K562 (cell line): ENCODE results near the gene TNIP2. TPM values are rescaled to one million over a fixed set of nuclear protein-coding genes. Genes with fewer than 3 reads are reported as not detected.

ENCODE experiments used
- ATAC-seq: fragments of 200-7000 bp; cut with Tn5 transposase; 3 replicates; pipeline ENCODE4 v1.9.1; 2020; ENCODE audit warnings: moderate library complexity
- BruUV-seq: library from RNA; stranded (reverse); fragments of 400-500 nt; replicated peaks from 2 replicates; lab custom pipeline; 2021; lab: Mats Ljungman, UMichigan
- CTCF ChIA-PET: fragments of 300-600 bp; formaldehyde crosslinking; extraction: SDS; loops from one replicate; lab custom pipeline; 2021; ENCODE audit warnings: low intra/inter-chr PET ratio; lab: Yijun Ruan, JAX
- POLR2A ChIA-PET: fragments of 300-600, 350-650 bp; sonication (Branson Sonifier 250); formaldehyde crosslinking; extraction: SDS; loops from one replicate; lab custom pipeline; 2021; ENCODE audit warnings: antibody characterized with exemption, inconsistent platforms; lab: Yijun Ruan, JAX
- DNase-seq, 4 experiments: peaks; one replicate each; pipeline versions ENCODE4 v3.0.0 to v3.0.0-alpha.2; 2011 to 2018; ENCODE audit warnings: low spot score in 3 of 4, mixed read lengths in 3 of 4; ENCODE audit errors: extremely low read depth in 1 of 4
- FAIRE-seq: peaks from 2 replicates; lab custom pipeline; 2011; peaks lifted over from hg19 to GRCh38; lab: Jason Lieb, UNC
- H2AFZ ChIP-seq: 2 replicates; pipeline ENCODE4 v1.6.0; 2011; ENCODE audit warnings: low read depth, low read length, control low read depth, inconsistent platforms
- H3K27ac ChIP-seq: fragments of 200-600 bp; 3 replicates; pipeline ENCODE4 v1.8.0; 2011; ENCODE audit warnings: low read depth, mild to moderate bottlenecking, control low read depth, inconsistent platforms, low read length, moderate library complexity, mixed read lengths; ENCODE audit errors: extremely low read depth
- H3K27me3 ChIP-seq, 2 experiments: fragments of 300-600 bp in 1 of 2; 2 replicates in 1 of 2; 3 replicates in 1 of 2; pipeline versions ENCODE4 v1.6.0 to v1.8.0; 2011; ENCODE audit warnings: inconsistent platforms in 2 of 2, low read length in 2 of 2, mild to moderate bottlenecking in 1 of 2, mixed read lengths in 1 of 2, moderate library complexity in 1 of 2; ENCODE audit not compliant: control insufficient read depth in 2 of 2, insufficient read depth in 2 of 2
- H3K36me3 ChIP-seq: fragments of 300-600 bp; 3 replicates; pipeline ENCODE4 v1.8.0; 2011; ENCODE audit warnings: mild to moderate bottlenecking, low read length, inconsistent platforms; ENCODE audit not compliant: control insufficient read depth, insufficient read depth
- H3K4me1 ChIP-seq, 2 experiments: fragments of 200-600 bp in 1 of 2; replicated peaks in 1 of 2; 2 replicates in 1 of 2; 3 replicates in 1 of 2; pipeline versions ENCODE4 v1.5.1 to v1.8.0; 2011; ENCODE audit warnings: inconsistent platforms in 2 of 2, low read length in 2 of 2, mild to moderate bottlenecking in 1 of 2, mixed read lengths in 1 of 2, moderate library complexity in 1 of 2; ENCODE audit not compliant: control insufficient read depth in 2 of 2, insufficient read depth in 2 of 2
- H3K4me2 ChIP-seq: 2 replicates; pipeline ENCODE4 v1.6.1; 2011; ENCODE audit warnings: low read length, control low read depth, inconsistent platforms, mixed read lengths; ENCODE audit not compliant: insufficient read depth
- H3K4me3 ChIP-seq: fragments of 200-600 bp; sonication (generic), shearing (Covaris generic); 2 replicates; pipeline ENCODE4 v1.5.1; 2016; ENCODE audit warnings: control low read depth, inconsistent platforms
- H3K79me2 ChIP-seq: fragments of 200-600 bp; 3 replicates; pipeline ENCODE4 v1.8.0; 2011; ENCODE audit warnings: low read length, inconsistent platforms; ENCODE audit not compliant: control insufficient read depth, insufficient read depth
- H3K9ac ChIP-seq, 2 experiments: 2 replicates each; pipeline versions ENCODE4 v1.6.0 to v1.6.1; 2011; ENCODE audit warnings: low read depth in 2 of 2, low read length in 2 of 2, control low read depth in 1 of 2, inconsistent platforms in 1 of 2, mild to moderate bottlenecking in 1 of 2, mixed read lengths in 1 of 2; ENCODE audit not compliant: insufficient read depth in 1 of 2
- H3K9me1 ChIP-seq: one replicate; pipeline ENCODE4 v1.6.0; 2011; ENCODE audit warnings: inconsistent platforms, mild to moderate bottlenecking, low read length, moderate library complexity; ENCODE audit not compliant: control insufficient read depth, insufficient read depth
- H3K9me3 ChIP-seq: replicated peaks from 2 replicates; pipeline ENCODE4 v1.5.1; 2011; ENCODE audit warnings: low read depth, low read length, inconsistent platforms; ENCODE audit not compliant: control insufficient read depth, insufficient read depth
- H4K20me1 ChIP-seq: replicated peaks from 2 replicates; pipeline ENCODE4 v1.6.1; 2011; ENCODE audit warnings: low read length, inconsistent platforms, mixed read lengths; ENCODE audit not compliant: control insufficient read depth, insufficient read depth
- ARHGAP35 ChIP-seq: fragments of 450-650 bp; IDR thresholded peaks from 2 replicates; pipeline ENCODE4 v1.6.1; 2018; ENCODE audit not compliant: partially characterized antibody
- CREB1 ChIP-seq, 2 experiments: sonication (generic) in 1 of 2; formaldehyde crosslinking in 1 of 2; IDR thresholded peaks; 2 replicates each; pipeline versions ENCODE4 v1.6.1 to v1.8.0; 2012 to 2022; ENCODE audit warnings: inconsistent platforms in 1 of 2, mild to moderate bottlenecking in 1 of 2, missing genetic modification reagents in 1 of 2, moderate library complexity in 1 of 2
- GABPB2 ChIP-seq: fragments of 250-450 bp; sonication (Bioruptor Pico); conservative IDR thresholded peaks from 2 replicates; pipeline ENCODE4 v1.5.1; 2021; ENCODE audit warnings: mild to moderate bottlenecking
- HDGF ChIP-seq: fragments of 450-650 bp; IDR thresholded peaks from 2 replicates; pipeline ENCODE4 v1.6.1; 2016
- HNRNPH1 ChIP-seq: fragments of 200-400 bp; formaldehyde crosslinking; optimal IDR thresholded peaks from 2 replicates; pipeline ENCODE3; 2017; ENCODE audit warnings: low read depth, mild to moderate bottlenecking, low read length, moderate library complexity
- NR2C1 ChIP-seq, 2 experiments: fragments of 450-650 bp; IDR thresholded peaks; 2 replicates each; pipeline ENCODE4 v1.6.1; 2017; ENCODE audit warnings: mild to moderate bottlenecking in 2 of 2, antibody characterized with exemption in 1 of 2, inconsistent platforms in 1 of 2, missing compliant biosample characterization in 1 of 2, missing genetic modification characterization in 1 of 2
- PHF21A ChIP-seq: fragments of 450-650 bp; IDR thresholded peaks from 2 replicates; pipeline ENCODE4 v1.6.1; 2017; ENCODE audit warnings: low read depth, borderline replicate concordance
- TCF7L2 ChIP-seq: fragments of 150-350 bp; IDR thresholded peaks from 2 replicates; pipeline ENCODE4 v1.6.1; 2016; ENCODE audit warnings: low read depth, mild to moderate bottlenecking, low read length, moderate library complexity
- U2AF1 ChIP-seq: fragments of 200-400 bp; formaldehyde crosslinking; optimal IDR thresholded peaks from 2 replicates; pipeline ENCODE3; 2017; ENCODE audit warnings: mild to moderate bottlenecking, low read depth, low read length, moderate library complexity
- ZNF696 ChIP-seq: fragments of 250-450 bp; sonication (Bioruptor Pico); conservative IDR thresholded peaks from 2 replicates; pipeline ENCODE4 v1.4.0; 2020; ENCODE audit warnings: mild to moderate bottlenecking, moderate library complexity
- WGBS: fragments of 100-300 bp; shearing (Covaris generic); methylation state at CpG from one replicate; pipeline ENCODE4 v1.1.6; 2016; ENCODE audit warnings: low coverage, mixed read lengths; ENCODE audit not compliant: insufficient coverage; ENCODE audit errors: missing lambda C conversion rate; 5-methylcytosine and 5-hydroxymethylcytosine counted together
- in situ Hi-C: fragments of 300-500 bp; cut with MboI; formaldehyde crosslinking; loops from 4 replicates; pipeline ENCODE4 v1.15.0; 2018; ENCODE audit warnings: inconsistent platforms, mixed read lengths
- intact Hi-C: fragments of 100-400 bp; cut with micrococcal nuclease; formaldehyde crosslinking; loops from 2 replicates; pipeline ENCODE4 v1.14.2; 2022
- polyA plus RNA-seq, 8 experiments: library from polyadenylated mRNA; depleted of rRNA in 4 of 8; stranded (reverse) in 5 of 8; unstranded in 3 of 8; fragments of >200 nt; fragmentation: Nextera tagmentation in 2 of 8; fragmentation: Illumina TruSeq in 1 of 8; extraction: Ambion mirVana in 2 of 8; extraction: Trizol in 1 of 8; gene quantifications; 2 replicates each; pipeline versions ENCODE4 v1.2.1 to v1.2.3, GENCODE V29; 2011 to 2014; ENCODE audit warnings: inconsistent platforms in 1 of 8, missing spikeins in 1 of 8
- total RNA-seq, 7 experiments: library from RNA; depleted of rRNA in 6 of 7; stranded (reverse); fragments of >200 nt in 6 of 7; fragmentation: Illumina TruSeq in 2 of 7; extraction: Trizol in 2 of 7; gene quantifications; 2 replicates each; pipeline versions ENCODE4 v1.2.1 to v1.2.3, GENCODE V29; 2011 to 2021; ENCODE audit warnings: low replicate concordance in 1 of 7
- TF ChIP-seq, protein P1 (sequence below): fragments of 450-650 bp; IDR thresholded peaks from one replicate; pipeline ENCODE4 v1.6.1; 2018; ENCODE audit warnings: mild to moderate bottlenecking, moderate library complexity; ENCODE audit not compliant: partially characterized antibody
- TF ChIP-seq, protein P2 (sequence below): sonication (generic); formaldehyde crosslinking; IDR thresholded peaks from 2 replicates; pipeline ENCODE4 v1.8.1; 2022; ENCODE audit warnings: missing genetic modification reagents
- TF ChIP-seq, protein P3 (sequence below): sonication (generic); formaldehyde crosslinking; IDR thresholded peaks from 2 replicates; pipeline ENCODE4 v1.8.1; 2023; ENCODE audit warnings: mild to moderate bottlenecking, missing genetic modification reagents
- TF ChIP-seq, protein P4 (sequence below): sonication (generic); formaldehyde crosslinking; IDR thresholded peaks from 2 replicates; pipeline ENCODE4 v1.5.0; 2020; ENCODE audit warnings: missing genetic modification reagents

Gene TNIP2
- total and polyA plus RNA-seq, 9 of the 15 experiments (the other 6 are each of a cell fraction or from before 2014, with no cell fraction given) = 0.61 to 42.6 (median 19.5) TPM

DNA sequence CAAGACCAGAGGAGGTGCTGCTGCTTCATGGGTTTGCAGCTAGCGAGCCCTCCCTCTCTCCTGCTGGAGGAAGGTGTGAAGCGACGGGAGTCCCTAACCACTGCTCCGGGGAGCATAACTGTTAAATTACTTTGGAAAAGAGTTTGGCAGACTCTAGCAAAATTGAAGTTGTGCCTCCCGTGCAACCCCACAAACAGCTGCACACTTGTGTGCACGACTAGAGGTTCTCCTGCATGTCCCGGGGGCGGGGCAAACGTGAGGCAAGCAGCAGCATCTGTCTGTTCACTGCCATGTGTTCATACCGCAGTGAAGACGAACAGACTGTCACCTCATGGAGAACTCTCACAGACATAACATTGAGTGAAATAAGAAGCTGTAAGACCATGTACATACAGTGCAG, 34.5 kb downstream of the TNIP2 start:
- Histone ChIP-seq H3K27ac (no peak overlapping the region), H3K27me3 (no peaks in the 10 kb centered on the region), H3K4me2 (no peak overlapping the region), H3K79me2 (no peaks in the 10 kb centered on the region), H4K20me1 (no peaks in the 10 kb centered on the region), H3K4me1 (no peaks in the 10 kb centered on the region), H3K36me3 (peaks cover 57% of the 10 kb centered on the region; the same call in 2 of the 3 replicates), H2AFZ (no peak overlapping the region), H3K9me3 (no peaks in the 10 kb centered on the region), H3K9ac (no peak overlapping the region)
- BruUV-seq = no TSS peak
- POLR2A ChIA-PET = interaction anchor here (0.6 kb wide), 1 partner anchor 164 kb away, joined by 3 read pairs; no protein-coding TSS in a partner anchor
- in situ Hi-C loops (no loop called here), intact Hi-C loops (no loop called here)
- no peak for FAIRE-seq
- 85% methylated on average over 9 of the region's 11 CpGs for WGBS
- TF ChIP-seq, protein P1, sequence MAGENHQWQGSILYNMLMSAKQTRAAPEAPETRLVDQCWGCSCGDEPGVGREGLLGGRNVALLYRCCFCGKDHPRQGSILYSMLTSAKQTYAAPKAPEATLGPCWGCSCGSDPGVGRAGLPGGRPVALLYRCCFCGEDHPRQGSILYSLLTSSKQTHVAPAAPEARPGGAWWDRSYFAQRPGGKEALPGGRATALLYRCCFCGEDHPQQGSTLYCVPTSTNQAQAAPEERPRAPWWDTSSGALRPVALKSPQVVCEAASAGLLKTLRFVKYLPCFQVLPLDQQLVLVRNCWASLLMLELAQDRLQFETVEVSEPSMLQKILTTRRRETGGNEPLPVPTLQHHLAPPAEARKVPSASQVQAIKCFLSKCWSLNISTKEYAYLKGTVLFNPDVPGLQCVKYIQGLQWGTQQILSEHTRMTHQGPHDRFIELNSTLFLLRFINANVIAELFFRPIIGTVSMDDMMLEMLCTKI = no peak
- TF ChIP-seq, protein P2, sequence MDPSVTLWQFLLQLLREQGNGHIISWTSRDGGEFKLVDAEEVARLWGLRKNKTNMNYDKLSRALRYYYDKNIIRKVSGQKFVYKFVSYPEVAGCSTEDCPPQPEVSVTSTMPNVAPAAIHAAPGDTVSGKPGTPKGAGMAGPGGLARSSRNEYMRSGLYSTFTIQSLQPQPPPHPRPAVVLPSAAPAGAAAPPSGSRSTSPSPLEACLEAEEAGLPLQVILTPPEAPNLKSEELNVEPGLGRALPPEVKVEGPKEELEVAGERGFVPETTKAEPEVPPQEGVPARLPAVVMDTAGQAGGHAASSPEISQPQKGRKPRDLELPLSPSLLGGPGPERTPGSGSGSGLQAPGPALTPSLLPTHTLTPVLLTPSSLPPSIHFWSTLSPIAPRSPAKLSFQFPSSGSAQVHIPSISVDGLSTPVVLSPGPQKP (CRISPR knock-in tag) = no peak
- no peak for TF ChIP-seq CREB1 (IDR thresholded peaks at IDR 0.05)
- TF ChIP-seq CREB1 (CRISPR knock-in tag; IDR thresholded peaks at IDR 0.05) = no peak
- no peak for TF ChIP-seq HNRNPH1
- TF ChIP-seq, protein P3, sequence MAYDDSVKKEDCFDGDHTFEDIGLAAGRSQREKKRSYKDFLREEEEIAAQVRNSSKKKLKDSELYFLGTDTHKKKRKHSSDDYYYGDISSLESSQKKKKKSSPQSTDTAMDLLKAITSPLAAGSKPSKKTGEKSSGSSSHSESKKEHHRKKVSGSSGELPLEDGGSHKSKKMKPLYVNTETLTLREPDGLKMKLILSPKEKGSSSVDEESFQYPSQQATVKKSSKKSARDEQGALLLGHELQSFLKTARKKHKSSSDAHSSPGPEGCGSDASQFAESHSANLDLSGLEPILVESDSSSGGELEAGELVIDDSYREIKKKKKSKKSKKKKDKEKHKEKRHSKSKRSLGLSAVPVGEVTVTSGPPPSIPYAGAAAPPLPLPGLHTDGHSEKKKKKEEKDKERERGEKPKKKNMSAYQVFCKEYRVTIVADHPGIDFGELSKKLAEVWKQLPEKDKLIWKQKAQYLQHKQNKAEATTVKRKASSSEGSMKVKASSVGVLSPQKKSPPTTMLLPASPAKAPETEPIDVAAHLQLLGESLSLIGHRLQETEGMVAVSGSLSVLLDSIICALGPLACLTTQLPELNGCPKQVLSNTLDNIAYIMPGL = no peak
- TF ChIP-seq NR2C1 (IDR thresholded peaks at IDR 0.05) = no peak
- no peak for TF ChIP-seq NR2C1 (tag; IDR thresholded peaks at IDR 0.05)
- no peak for TF ChIP-seq U2AF1
- no peak for TF ChIP-seq HDGF
- TF ChIP-seq GABPB2 (CRISPR knock-in tag) = no peak
- TF ChIP-seq, protein P4, sequence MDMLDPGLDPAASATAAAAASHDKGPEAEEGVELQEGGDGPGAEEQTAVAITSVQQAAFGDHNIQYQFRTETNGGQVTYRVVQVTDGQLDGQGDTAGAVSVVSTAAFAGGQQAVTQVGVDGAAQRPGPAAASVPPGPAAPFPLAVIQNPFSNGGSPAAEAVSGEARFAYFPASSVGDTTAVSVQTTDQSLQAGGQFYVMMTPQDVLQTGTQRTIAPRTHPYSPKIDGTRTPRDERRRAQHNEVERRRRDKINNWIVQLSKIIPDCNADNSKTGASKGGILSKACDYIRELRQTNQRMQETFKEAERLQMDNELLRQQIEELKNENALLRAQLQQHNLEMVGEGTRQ (CRISPR knock-in tag) = no peak
- TF ChIP-seq ZNF696 (CRISPR knock-in tag) = no peak
- no peak for TF ChIP-seq PHF21A
- no peak for TF ChIP-seq TCF7L2
- no peak for TF ChIP-seq ARHGAP35
- TF ChIP-seq, all 486 proteins: peak for 0
- H3K4me3 ChIP-seq = no peak overlapping the region
- H3K9me1 ChIP-seq = no peaks in the 10 kb centered on the region
- DNase-seq = no peak
- peak; percentile 45; the same call in 2 of the 3 replicates for ATAC-seq
- CTCF ChIA-PET = no interaction called here
